ENCODE results near the gene PIK3C2G. TPM values are rescaled to one million over a fixed set of nuclear protein-coding genes. Genes with fewer than 3 reads are reported as not detected.
A peak's percentile ranks its signal among the peaks of the same experiment; 100 is the strongest.

Gene PIK3C2G
- total RNA-seq, 1 donor from 2014 or later = 26.0 TPM

GRCh38 chr12:18259906-18260682, 1.2 kb upstream of the PIK3C2G start:
- no peak overlapping the region for H3K4me3 Mint-ChIP-seq (ENCODE audit: low read depth)
- no peak for TF ChIP-seq CTCF (IDR thresholded peaks at IDR 0.05; ENCODE audit: unreplicated experiment)
- H3K27me3 Mint-ChIP-seq = no peaks in the 10 kb centered on the region
- H3K4me1 Mint-ChIP-seq (ENCODE audit: low read depth) = peaks cover 24% of the 10 kb centered on the region
- DNase-seq (ENCODE audit: low spot score, unreplicated experiment) = no peak
- no peak overlapping the region for H3K27ac Mint-ChIP-seq
- H3K9me3 Mint-ChIP-seq (ENCODE audit: low read depth) = peaks cover 21% of the 10 kb centered on the region
- peaks cover 23% of the 10 kb centered on the region for H3K36me3 Mint-ChIP-seq (ENCODE audit: insufficient read depth)

GRCh38 chr12:18261906-18262305, 588 bp downstream of the PIK3C2G start:
- Mint-ChIP-seq H3K4me1 (ENCODE audit: low read depth) (peaks cover 29% of the 10 kb centered on the region), H3K27ac (peak overlapping the region; percentile 25), H3K36me3 (ENCODE audit: insufficient read depth) (peaks cover 16% of the 10 kb centered on the region), H3K27me3 (no peaks in the 10 kb centered on the region), H3K9me3 (ENCODE audit: low read depth) (peaks cover 13% of the 10 kb centered on the region), H3K4me3 (ENCODE audit: low read depth) (peak overlapping the region; percentile 8)
- no peak for DNase-seq (ENCODE audit: low spot score, unreplicated experiment)
- TF ChIP-seq CTCF (IDR thresholded peaks at IDR 0.05; ENCODE audit: unreplicated experiment) = no peak

GRCh38 chr12:18262514-18262913, 1.2 kb downstream of the PIK3C2G start:
- TF ChIP-seq CTCF (IDR thresholded peaks at IDR 0.05; ENCODE audit: unreplicated experiment) = no peak
- H3K27ac Mint-ChIP-seq = no peak overlapping the region
- peaks cover 12% of the 10 kb centered on the region for H3K36me3 Mint-ChIP-seq (ENCODE audit: insufficient read depth)
- no peak overlapping the region for H3K4me3 Mint-ChIP-seq (ENCODE audit: low read depth)
- H3K9me3 Mint-ChIP-seq (ENCODE audit: low read depth) = peaks cover 7% of the 10 kb centered on the region
- DNase-seq (ENCODE audit: low spot score, unreplicated experiment) = no peak
- H3K27me3 Mint-ChIP-seq = no peaks in the 10 kb centered on the region
- peaks cover 32% of the 10 kb centered on the region for H3K4me1 Mint-ChIP-seq (ENCODE audit: low read depth)

GRCh38 chr12:18264581-18265075, 3.3 kb downstream of the PIK3C2G start:
- DNase-seq (ENCODE audit: low spot score, unreplicated experiment) = no peak
- no peaks in the 10 kb centered on the region for H3K9me3 Mint-ChIP-seq (ENCODE audit: low read depth)
- TF ChIP-seq CTCF (IDR thresholded peaks at IDR 0.05; ENCODE audit: unreplicated experiment) = no peak
- H3K27me3 Mint-ChIP-seq = no peaks in the 10 kb centered on the region
- peaks cover 32% of the 10 kb centered on the region for H3K4me1 Mint-ChIP-seq (ENCODE audit: low read depth)
- H3K4me3 Mint-ChIP-seq (ENCODE audit: low read depth) = no peak overlapping the region
- H3K27ac Mint-ChIP-seq = no peak overlapping the region
- peaks cover 6% of the 10 kb centered on the region for H3K36me3 Mint-ChIP-seq (ENCODE audit: insufficient read depth)

- no peak for DNase-seq (ENCODE audit: low spot score, unreplicated experiment)
- peaks cover 12% of the 10 kb centered on the region for H3K4me1 Mint-ChIP-seq (ENCODE audit: low read depth)
- peaks cover 1% of the 10 kb centered on the region for H3K36me3 Mint-ChIP-seq (ENCODE audit: insufficient read depth)
- no peak overlapping the region for H3K4me3 Mint-ChIP-seq (ENCODE audit: low read depth)
- TF ChIP-seq CTCF (IDR thresholded peaks at IDR 0.05; ENCODE audit: unreplicated experiment) = no peak
- no peaks in the 10 kb centered on the region for H3K27me3 Mint-ChIP-seq
- no peaks in the 10 kb centered on the region for H3K9me3 Mint-ChIP-seq (ENCODE audit: low read depth)
- H3K27ac Mint-ChIP-seq = no peak overlapping the region
Observed at GRCh38 chr12:18267427-18268099, 6.2 kb downstream of the PIK3C2G start.
